Uterus (tissue), 4 donors: ENCODE measurements around the gene OR1M1. TPM values are rescaled to one million over a fixed set of nuclear protein-coding genes. Genes with fewer than 3 reads are reported as not detected.
"Not testable (repeated sequence)": the region's sequence is repeated elsewhere in the genome, so short reads cannot be mapped to it uniquely, and the experiment has no call there.

Experiments used
- DNase-seq, 2 donors: peaks; one replicate each; pipeline ENCODE4 v3.0.0-alpha.2; 2019 to 2020
- H3K27ac ChIP-seq, 2 donors: fragments of 200-600 bp; sonication (generic); 1 replicate in 1 of 2; 2 replicates in 1 of 2; pipeline ENCODE4 v1.5.1; 2016 to 2018
- H3K27me3 ChIP-seq, 2 donors: fragments of 200-600 bp; sonication (generic); one replicate each; pipeline ENCODE4 v1.5.1; 2018 to 2019; ENCODE audit warnings: control low read depth in 1 of 2
- H3K36me3 ChIP-seq, 2 donors: fragments of 200-600 bp; sonication (generic); one replicate each; pipeline ENCODE4 v1.5.1; 2019; ENCODE audit warnings: control low read depth in 1 of 2
- H3K4me1 ChIP-seq, 2 donors: fragments of 200-600 bp; sonication (generic); one replicate each; pipeline ENCODE4 v1.5.1; 2018 to 2019; ENCODE audit warnings: control low read depth in 1 of 2
- H3K4me3 ChIP-seq, 2 donors: fragments of 200-600 bp; sonication (generic); 1 replicate in 1 of 2; 2 replicates in 1 of 2; pipeline ENCODE4 v1.5.1; 2018 to 2019; ENCODE audit warnings: mild to moderate bottlenecking in 1 of 2
- H3K9me3 ChIP-seq, 2 donors: fragments of 200-600 bp; sonication (generic); one replicate each; pipeline ENCODE4 v1.5.1; 2019; ENCODE audit warnings: control low read depth in 1 of 2
- CTCF ChIP-seq, 4 experiments: fragments of 200-600 bp in 2 of 4; fragments of 450-650 bp in 2 of 4; sonication (generic) in 2 of 4; IDR thresholded peaks; one replicate each; pipeline ENCODE4 v1.5.1; 2016 to 2019; ENCODE audit warnings: antibody characterized with exemption in 4 of 4, mild to moderate bottlenecking in 2 of 4, moderate library complexity in 1 of 4
- POLR2A ChIP-seq, 2 donors: fragments of 450-650 bp; IDR thresholded peaks; one replicate each; pipeline ENCODE4 v1.6.1; 2016; ENCODE audit warnings: antibody characterized with exemption in 2 of 2, mild to moderate bottlenecking in 1 of 2, moderate library complexity in 1 of 2
- intact Hi-C: fragments of 100-400 bp; cut with DNase I; formaldehyde crosslinking; loops from one replicate; pipeline ENCODE4 v1.15.1; 2023; ENCODE audit warnings: low total_unique reads
- total RNA-seq, 4 donors: library from RNA; depleted of rRNA in 3 of 4; stranded (reverse); fragments of >200 nt in 3 of 4; gene quantifications; one replicate each; pipeline versions ENCODE4 v1.1.0 to v1.2.4, GENCODE V29; 2014 to 2023
- donor health status: DM: yes; HTN: yes; CAD: no.

The OR1M1 gene
- total RNA-seq, 4 donors from 2014 or later: not detected

DNA sequence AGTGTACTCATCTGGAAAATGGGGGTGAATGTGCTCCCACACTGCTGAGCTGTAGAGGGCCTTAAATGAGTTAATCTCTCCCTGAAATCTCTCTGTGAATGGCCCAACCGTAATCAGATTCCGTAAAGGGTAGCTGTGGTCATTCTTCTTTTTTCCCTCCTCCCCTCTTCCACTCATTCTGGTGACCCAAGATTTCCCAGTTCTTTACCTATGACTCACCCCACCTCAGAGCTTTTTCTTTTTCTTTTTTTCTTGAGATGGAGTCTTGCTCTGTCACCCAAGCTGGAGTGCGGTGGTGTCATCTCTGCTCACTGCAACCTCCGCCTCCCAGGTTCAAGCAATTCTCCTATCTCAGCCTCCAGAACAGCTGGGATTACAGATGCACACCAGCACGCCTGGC is 43.3 kb upstream of the OR1M1 start:
- Histone ChIP-seq H3K4me3 (no peak overlapping the region), H3K27me3 (no peaks in the 10 kb centered on the region), H3K36me3 (no peaks in the 10 kb centered on the region), H3K27ac (no peak overlapping the region), H3K9me3 (no peaks in the 10 kb centered on the region), H3K4me1 (no peaks in the 10 kb centered on the region)
- TF ChIP-seq CTCF (IDR thresholded peaks at IDR 0.05) (no peak), POLR2A (IDR thresholded peaks at IDR 0.05) (no peak)
- DNase-seq: no peak
- intact Hi-C loops: no loop called here

GRCh38 chr19:9044449-9044848 is 42.4 kb upstream of the OR1M1 start:
- no peaks in the 10 kb centered on the region for H3K27me3 ChIP-seq
- no peak for DNase-seq
- no peak overlapping the region for H3K27ac ChIP-seq
- H3K36me3 ChIP-seq: no peaks in the 10 kb centered on the region
- intact Hi-C loops: no loop called here
- H3K9me3 ChIP-seq: no peaks in the 10 kb centered on the region
- H3K4me3 ChIP-seq: no peak overlapping the region
- TF ChIP-seq POLR2A (IDR thresholded peaks at IDR 0.05): no peak
- TF ChIP-seq CTCF (IDR thresholded peaks at IDR 0.05): no peak
- no peaks in the 10 kb centered on the region for H3K4me1 ChIP-seq

GRCh38 chr19:9046694-9047093 is 40.2 kb upstream of the OR1M1 start:
- Histone ChIP-seq H3K4me3 (no peak overlapping the region), H3K27me3 (no peaks in the 10 kb centered on the region), H3K27ac (no peak overlapping the region), H3K4me1 (no peaks in the 10 kb centered on the region), H3K9me3 (no peaks in the 10 kb centered on the region), H3K36me3 (no peaks in the 10 kb centered on the region)
- intact Hi-C loops: no loop called here
- no peak for DNase-seq
- TF ChIP-seq POLR2A (IDR thresholded peaks at IDR 0.05) (no peak), CTCF (IDR thresholded peaks at IDR 0.05) (no peak)

- H3K27me3 ChIP-seq: no peaks in the 10 kb centered on the region
- no peak for DNase-seq
- no peak overlapping the region for H3K4me3 ChIP-seq
- intact Hi-C loops: no loop called here
- TF ChIP-seq CTCF (IDR thresholded peaks at IDR 0.05) (no peak), POLR2A (IDR thresholded peaks at IDR 0.05) (no peak)
- H3K4me1 ChIP-seq: no peaks in the 10 kb centered on the region
- H3K9me3 ChIP-seq: no peaks in the 10 kb centered on the region
- no peak overlapping the region for H3K27ac ChIP-seq
- H3K36me3 ChIP-seq: no peaks in the 10 kb centered on the region
Observed at GRCh38 chr19:9052894-9053293, 34.0 kb upstream of the OR1M1 start.

DNA sequence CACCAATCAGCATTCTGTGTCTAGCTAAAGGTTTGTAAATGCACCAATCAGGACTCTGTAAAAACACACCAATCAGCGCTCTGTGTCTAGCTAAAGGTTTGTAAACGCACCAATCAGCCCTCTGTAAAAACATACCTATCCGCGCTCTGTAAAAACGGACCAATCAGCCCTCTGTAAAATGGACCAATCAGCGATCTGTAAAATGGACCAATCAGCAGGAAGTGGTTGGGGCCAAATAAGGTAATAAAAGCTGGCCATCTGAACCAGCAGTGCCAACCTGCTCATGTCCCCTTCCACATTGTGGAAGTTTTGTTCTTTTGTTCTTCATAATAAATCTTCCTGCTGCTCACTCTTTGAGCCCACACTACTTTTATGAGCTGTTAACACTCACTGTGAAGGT is 33.2 kb upstream of the OR1M1 start:
- intact Hi-C loops: not testable (repeated sequence)

GRCh38 chr19:9054207-9054606 is 32.7 kb upstream of the OR1M1 start:
- Histone ChIP-seq H3K36me3 (no peaks in the 10 kb centered on the region), H3K9me3 (no peaks in the 10 kb centered on the region), H3K27me3 (no peaks in the 10 kb centered on the region), H3K4me1 (no peaks in the 10 kb centered on the region), H3K4me3 (no peak overlapping the region), H3K27ac (no peak overlapping the region)
- intact Hi-C loops: no loop called here
- TF ChIP-seq POLR2A (IDR thresholded peaks at IDR 0.05) (no peak), CTCF (IDR thresholded peaks at IDR 0.05) (no peak)
- no peak for DNase-seq

More for the DNA sequence above, 33.2 kb upstream of the OR1M1 start:
- not testable (repeated sequence) for H3K4me1 ChIP-seq, H3K27me3 ChIP-seq, DNase-seq, H3K4me3 ChIP-seq, H3K36me3 ChIP-seq, H3K27ac ChIP-seq, H3K9me3 ChIP-seq
